NCI-H446 (cell line): ENCODE data around the gene HOXC11.

ENCODE experiments used
- DNase-seq, 2 experiments: peaks; one replicate each; lab custom pipeline; 2025; lab: John Stamatoyannopoulos, UW

Gene HOXC11

DNA sequence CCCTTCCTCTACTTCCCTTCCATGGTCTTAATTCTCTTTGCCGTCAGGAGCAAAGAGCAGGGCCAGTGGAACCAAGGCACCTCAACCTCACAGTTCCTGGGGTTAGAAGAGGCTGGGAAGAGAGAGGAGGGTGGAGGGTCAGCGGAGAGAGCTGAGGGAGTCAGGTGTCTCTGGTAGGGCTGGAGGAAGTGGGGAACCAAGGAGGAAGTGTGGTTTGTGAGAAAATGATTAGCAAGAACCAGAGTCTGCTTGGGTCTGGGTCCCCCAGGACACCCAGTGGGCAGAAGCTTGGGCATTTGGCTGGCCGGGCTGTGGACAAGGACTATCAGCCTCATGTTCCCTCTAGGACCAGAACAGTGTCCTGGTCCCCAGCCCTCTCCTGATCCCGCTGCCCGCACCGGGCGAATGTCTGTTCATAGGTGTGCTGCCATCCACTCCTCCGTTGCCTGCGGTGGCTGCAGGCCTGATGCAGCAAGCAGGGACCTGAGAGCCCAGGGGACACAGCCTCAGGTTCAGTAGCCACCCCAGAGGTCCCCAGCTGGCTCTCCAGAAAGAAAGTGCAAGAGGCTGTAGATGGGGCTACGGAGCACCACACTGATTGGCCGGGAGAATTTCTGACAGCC is 15.9 kb upstream of the HOXC11 start:
- no peak for DNase-seq

DNA sequence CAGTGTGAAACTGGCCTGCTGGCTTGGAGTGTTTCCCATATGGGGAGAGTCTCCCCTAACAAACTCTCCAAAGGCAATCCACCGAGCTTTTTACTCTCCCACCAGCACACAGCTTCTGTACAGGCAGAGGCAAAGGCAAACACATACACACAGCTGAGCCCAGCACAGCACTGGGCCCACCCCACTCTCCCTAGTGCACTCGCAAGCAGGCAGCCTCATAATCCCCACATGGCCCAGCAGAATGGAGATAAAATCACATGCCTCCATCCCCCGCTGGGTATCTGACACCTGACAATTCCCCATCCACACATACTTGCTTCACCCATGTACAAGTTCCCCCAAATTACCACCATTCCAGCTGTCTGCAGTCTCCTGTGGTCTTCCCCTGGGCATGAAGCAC is 14.8 kb upstream of the HOXC11 start:
- DNase-seq: no peak

DNA sequence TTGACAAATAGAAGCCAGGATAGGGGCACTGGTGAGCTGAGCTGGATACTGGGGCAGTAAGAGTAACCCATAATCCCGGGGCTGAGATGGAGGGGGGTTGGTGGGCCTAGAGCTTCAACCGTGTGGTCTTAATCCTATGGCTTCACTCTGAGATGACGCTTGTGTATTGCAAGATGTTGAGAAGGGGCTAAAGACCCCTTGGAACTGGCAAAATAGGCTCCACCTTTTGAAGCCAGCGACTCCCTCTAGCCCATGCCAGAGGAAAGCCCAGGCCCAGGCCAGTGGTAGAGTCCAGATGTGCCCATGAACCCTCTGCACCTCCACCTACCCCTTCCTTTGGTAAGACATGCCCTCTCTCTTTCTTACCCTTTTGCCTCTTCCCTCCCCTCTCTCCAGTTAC is 13.6 kb upstream of the HOXC11 start:
- DNase-seq: no peak

DNA sequence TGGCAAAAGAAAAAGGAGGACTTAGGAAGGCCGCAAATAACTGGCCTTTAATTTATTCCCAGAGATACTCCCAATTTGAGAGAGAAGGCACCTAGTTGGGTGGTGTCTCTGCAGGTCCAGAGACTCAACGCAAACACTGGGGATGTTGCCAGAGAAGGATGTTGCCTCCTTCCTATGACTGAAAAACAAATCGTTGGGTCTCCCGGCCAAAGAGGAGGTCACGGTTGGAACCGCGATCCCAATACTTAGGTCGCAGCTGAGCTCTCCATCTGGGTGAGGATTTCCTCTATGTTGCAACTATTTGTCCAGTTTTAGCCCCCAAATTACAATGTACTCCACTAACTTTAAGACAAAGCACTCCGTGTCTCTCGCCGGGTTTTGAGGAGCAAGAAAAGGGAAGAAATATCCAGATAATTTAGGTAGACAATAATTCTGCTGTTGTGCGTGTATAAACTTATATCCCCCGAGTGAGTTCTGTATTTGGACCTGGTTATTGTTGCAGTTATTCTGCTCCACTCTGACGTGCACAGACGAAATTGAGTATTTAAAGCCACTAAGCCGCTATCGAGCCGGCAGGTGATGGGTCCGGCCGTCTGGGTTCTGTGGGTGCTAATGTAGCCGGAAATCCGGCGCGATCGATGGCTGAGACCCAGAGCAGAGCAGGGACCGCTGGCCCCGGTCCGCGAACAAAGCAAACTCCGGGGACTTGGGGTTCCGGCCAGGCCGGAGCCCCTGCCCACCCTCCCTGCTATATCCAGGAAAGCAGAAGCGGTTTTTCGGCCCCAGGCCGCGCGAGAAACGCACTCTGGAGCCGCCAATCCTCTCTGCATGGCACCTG is 12.5 kb upstream of the HOXC11 start:
- DNase-seq: no peak

DNA sequence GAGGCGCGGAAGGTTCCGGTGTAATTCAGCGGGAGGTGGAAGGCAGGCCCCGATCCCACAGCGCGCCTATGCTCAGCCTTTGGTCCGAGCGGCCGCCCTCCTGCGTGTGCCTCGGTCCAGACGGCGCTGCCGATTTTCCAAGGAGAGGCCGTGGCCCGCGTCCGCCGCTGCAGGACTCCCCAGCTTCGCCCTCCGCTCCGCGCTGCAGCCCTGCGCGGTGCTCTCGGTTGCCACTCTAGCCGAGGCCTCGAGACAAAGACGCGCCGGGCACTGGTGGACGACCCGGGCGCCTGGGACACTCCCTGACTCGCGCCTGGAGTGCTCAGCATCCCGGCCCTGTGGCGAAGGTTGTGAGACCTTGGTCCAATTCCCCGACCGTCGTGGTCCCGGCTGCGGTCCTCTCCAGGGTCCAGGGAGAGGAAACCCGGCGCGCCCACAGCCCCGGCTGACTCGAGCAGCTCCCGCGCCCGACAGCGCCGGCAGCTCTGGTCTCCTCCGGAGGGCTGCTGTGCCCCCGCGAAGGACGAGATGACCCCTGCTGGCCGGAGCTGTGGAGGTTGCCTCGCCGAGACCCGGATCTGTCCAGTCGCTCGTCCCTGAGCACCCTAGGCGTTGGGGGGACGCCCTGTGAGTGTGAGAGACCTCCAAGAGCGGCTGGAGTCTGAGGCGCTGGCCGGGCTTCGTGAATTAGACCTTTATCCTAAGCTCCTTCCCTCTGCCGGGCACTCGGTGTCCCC is 11.7 kb upstream of the HOXC11 start:
- no peak for DNase-seq

DNA sequence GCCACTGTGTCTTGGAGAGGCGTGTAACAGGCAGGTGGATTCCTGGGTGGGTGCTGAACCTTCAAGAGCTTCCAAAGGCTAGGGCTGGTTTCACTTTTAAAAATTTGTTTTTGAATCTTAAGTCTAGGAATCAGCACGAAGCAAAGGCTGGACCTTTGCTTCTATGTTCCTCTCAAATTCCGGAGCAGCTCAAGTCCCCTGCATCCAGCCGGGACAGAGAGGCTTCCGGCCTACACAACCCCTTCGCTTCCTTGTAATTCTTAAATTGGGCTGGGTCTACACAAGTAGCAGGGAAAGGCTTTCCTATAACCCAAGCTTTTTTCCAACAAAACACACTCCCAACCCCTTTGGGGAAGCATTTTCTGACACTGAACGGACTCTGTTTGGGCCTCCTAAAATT is 9.9 kb upstream of the HOXC11 start:
- no peak for DNase-seq

DNA sequence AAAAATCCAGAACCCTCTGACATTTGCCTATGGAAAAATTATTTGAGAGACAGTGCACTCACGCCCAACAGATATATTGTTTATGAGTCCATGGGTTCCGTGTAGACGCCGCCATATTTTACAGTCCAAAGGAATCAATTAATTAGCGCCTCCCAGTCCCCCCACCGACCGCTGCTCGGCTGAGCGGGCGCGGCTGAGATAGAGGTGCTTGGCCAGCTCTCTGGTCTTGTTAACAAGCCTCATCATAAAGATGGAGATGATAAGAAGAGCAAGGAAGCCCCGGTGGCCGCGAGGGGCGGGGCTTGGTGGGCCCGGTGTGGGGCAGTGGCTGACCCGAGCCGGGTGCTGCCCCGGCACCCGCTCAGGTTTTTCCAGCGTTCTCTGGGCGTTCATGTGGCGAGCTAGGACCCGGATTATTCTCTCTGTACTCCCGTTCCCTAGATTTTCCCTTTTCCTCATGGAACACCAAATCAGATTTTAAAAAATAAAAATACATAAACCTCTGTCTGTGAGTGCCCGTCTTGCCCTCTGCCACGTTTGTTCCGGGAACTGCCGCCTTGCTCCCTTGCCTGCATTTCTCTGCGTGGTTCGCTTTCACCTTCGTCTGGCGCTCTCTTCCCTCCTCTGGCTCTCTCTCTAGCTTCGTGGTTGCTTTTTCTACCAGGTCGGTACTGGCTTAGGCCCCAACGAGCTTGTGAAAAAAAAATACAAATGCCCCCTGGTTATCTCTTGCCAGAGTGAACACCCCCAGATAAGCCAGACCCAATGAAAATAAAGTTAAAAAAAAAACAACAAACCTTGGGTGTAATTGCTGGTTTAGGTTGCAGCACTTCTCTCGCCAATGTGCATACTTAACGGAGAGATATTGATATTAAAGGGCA is 9.3 kb upstream of the HOXC11 start:
- DNase-seq: no peak

DNA sequence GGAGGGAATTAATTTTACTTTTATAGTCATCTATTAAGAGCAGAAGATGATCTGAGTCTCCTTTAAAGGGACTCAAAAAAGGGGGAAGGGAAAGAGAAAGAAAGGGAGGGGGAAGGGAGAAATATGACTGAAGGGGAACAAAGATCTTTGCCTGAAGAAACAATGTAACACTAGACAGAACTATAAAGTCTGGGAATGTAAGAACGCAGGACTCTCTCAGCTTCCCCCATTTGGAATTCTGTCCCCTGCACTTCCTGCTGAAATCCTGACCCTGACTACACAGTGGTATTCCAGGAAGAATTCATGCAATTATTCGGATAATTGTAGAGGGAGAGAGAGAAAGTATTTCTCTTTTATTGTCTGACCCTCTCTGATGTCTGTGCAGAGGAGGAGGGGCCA is 8.6 kb upstream of the HOXC11 start:
- no peak for DNase-seq

DNA sequence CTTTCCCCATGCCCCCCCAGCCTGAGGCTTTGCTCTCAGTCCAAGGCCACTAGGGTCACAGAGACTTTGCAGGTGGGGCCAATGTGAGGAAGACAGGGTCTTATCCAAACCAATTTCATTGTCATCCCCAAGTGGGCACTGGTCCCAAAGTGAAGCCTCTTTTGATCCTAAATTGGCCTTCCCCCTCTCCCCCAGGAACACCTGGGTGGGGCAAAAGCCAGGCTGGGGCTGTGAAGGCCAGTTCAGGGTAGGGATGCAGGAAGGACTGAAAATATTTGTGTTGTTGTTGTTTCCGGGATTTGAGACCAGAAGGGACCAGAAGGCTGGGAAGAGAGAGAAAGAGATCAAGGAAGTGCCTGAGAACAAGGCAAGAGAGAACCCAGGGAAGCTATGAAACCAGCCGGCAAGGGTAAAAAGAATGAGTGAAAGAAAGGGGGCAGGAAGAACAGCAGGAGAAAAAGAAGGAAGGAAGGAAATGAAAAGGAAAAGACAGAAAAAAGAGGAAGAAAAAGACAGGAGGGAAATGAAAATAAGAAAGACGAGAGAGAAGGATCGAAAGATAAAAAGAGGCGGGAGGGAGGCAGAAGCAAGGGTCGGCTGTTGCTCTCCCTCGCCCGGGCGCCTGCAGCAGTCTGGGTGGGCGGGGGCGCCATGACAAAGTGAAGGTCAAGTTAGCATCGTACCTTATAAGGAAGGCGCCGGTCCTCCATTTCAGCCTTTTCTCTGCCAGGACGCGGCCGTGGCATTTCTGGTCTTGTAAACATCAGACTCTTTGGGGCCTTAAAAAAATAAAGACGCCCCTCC is 7.4 kb upstream of the HOXC11 start:
- DNase-seq: no peak

DNA sequence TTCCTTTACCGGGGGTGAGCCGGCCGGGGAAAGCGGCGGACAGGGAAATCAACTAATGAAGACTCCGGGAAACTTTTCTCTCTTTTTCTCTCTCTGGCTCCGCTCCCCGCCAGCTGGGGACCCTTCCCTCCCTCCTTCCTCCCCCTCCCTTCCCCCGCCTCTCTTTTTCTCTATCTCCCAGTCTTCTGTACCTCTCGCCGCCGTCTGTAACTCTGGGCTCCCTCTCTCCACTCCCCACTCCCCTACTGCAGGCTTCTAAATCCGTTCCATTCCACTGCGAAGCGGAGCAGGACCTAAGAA is 6.9 kb upstream of the HOXC11 start:
- DNase-seq: no peak

DNA sequence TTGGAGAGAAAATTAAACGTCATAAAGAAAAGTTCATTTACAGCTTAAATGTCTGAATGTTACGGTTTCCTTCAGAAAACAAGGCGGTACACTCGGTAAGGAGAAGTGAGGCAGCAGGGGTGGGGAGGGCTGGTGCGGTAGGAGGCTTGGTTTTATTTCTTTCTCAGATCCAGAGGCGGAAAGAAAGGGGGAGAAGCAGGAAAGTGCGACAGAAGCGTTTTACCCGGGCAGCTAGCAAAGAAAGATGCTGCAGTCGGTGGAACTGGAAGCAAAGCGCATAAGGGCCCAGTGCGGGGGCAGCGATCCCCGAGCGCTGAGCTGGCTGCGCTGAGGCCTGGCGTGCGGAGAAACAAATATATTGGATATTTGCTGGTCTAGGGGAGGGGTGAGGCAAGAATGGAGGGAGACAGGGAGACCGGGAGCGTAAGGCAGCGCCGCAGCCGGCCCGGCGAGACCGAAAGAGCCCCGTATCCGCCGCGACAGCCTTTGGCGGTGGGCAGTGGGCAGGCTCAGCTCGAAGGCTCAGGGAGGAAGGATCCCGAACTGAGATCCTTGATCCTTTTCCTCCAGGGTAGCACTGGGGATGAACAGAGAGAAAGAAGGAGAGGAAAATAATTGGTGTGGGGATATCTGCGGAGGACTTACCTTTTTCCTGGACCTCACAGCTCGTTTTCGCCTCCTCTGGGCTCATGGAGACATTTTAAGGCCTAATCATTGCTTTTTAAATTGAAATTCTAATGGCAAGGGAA is 6.4 kb upstream of the HOXC11 start:
- DNase-seq: no peak

DNA sequence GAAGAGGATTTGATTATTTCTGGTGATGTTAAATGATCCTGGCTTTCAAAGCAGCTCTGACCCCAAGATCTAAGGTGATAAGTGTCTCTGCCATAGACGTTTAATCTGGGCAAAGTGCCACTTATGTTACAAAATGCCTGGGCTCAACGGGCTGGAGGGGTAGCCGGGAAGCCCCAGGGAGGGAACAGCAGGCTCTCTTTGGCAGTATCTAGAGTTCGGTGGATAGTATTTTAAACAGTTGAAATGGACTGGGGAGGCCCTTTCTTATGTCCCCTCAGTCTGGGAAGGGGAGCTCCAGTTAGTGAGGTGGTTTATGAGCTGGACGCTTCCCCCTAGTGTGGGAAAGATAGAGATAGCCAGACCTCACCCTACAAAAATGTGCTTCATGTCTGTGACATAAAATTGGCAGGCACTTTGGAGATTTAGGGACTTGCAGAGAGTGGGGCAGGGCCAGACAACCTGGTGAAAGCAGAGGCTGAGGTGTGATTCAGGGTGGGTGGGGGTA is 5.5 kb upstream of the HOXC11 start:
- no peak for DNase-seq

DNA sequence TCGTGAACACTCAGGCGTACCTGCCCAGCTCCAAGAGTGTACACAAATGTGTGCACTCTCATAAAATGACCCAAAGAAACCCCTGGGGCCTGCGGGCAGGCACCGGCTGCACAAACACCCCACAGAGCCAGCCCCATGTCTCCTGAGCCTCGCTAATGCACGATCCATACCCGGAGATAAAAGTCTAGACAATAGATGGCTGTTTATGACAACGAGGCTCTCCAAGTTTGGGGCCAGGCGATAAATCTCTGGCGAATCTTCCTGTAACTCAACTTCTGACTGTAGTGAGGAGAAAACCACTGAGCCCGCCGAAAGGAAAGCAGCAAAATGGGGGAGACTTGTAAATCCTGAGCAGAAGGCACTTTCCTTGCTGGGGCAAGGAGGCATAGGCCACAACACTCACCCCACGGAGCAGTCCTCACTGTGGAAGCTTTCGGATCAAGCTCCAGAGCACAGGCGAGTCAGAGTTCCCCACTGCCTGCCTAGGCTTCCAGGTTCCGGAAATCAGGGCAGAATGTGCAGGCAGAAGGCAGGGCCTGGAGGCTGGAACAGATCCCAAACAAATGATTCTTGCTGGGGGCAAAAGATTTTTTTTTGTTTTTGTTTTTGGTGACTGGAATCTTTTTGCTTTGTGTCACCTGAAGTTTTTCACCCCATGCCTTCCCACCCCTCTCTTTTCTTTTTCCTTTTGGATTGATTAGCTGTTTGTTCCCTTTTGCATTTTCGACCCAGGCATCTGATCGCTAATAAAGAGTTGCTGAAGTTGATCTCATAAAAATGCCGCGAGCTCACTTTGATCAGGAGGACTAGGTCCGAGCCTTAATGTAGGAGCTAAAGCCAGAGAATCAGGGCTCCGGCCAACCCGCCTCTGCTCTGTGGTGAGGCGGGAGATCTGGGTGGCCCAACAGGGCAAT is 4.5 kb upstream of the HOXC11 start:
- no peak for DNase-seq

DNA sequence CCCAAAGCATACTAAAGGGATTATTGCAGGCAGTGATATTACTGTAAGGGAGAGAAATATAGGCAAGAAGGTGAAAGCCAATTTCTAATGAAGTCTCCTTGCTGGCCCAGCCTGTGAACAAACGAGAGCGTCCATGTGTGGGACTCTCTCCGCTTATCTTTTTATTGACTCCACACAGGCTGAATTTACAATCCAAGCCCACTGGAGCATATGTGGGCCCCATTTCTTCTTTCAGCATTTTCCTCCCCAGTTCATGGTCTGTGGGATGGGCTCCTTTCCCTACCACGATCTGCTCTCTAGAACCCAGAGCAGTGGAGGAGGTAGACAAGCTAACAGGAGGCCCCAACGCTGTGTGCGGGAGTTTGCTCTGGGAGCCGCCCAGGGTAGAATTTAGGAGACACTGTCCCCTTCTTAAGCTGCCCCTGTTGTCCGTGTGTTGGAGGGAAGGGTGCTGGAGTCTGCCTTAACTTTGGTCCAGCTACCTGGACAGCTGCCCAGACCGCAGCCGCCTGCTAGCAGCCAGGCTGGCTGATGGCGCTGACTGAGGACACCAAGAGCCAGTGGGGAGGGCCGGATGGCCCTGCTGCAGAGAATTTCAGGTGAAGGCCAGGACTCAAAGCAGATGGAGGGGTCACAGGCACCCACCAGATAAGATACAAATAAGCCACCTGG is 3.2 kb upstream of the HOXC11 start:
- no peak for DNase-seq

DNA sequence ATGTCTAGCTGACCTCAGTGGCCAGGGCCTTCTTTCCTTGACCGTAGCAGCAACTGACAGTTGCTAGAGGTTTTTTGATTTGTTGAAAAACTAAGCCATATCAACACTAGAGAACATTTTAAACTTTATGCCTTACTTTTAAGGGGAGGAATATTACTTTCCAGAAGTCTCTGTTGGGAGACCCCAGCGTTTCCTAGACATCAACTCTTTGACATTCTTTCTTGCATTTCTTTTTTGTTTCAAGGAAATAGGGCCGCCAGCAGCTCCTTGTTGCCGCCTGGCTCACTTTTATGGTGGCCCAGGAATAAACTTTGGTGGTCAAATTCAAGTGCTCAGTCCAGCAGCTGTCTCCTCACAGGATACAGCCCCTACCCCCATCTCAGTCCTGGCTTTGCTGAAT is 2.5 kb upstream of the HOXC11 start:
- DNase-seq: no peak

DNA sequence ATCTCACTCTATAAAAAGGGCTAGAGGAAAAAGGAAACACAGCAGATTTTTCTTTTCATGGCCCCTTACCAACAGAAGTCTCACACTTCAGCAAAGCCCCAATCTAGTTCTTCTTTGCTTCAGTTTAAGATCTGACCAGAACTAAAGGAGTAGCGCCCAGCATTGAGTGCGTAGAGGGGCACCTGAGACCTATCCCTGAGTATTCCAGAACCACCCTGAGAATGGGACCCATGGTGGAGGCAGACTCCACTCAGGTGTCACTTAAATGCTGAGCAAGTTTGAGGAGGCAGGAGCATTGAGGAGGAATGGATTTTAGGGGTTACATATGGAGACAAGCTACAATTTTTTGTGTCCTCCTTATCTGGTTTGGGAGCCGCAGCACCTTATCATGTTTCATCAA is 1.8 kb upstream of the HOXC11 start:
- no peak for DNase-seq

DNA sequence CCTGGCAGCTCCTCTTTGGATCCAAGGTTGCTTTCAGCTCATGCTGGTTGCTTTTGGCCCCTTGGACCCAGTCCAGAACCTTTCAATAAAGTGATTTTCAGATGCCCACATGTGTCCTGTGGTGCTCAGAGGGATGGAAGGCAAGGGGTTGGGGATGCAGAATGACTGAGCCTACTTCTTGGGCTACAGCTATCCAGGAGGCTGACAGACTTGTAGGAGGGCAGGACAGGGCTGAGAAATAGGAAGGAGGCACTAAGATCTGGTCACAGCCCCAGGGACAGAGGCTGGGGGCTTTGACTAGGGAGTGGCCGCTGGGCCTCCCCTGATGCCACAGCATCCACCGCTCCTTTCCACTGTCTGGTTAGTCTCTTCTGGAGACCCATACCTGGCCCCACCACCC is 1.2 kb upstream of the HOXC11 start:
- no peak for DNase-seq

DNA sequence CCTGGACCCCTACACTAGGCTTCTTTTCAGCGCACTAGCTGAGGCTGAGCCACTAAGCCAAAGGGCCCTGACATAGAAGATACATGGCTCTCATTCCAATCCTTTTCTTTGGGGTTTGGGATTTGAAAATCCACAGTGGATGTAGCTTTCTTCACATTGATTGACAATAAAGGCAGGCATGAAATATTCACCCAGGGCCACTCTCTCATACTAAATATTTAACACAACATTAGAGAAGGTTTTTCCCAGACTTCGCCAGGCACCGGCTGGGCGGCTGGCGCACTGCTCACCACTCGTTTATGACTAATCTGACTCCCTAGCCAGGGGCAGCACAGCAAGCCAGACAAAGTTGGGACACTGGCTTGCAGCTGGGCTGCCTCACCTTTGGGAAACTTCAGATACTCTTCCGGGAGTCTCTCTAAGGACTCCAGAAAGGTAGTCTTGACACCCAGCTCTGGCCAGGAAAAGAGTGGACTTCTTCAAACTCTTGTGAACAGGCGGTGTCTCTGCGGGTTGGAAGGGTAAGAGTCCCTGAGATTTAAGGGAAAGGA is 699 bp upstream of the HOXC11 start:
- no peak for DNase-seq
